IMR-90 (cell line): ENCODE measurements around the gene TMEM247. TPM values are rescaled to one million over a fixed set of nuclear protein-coding genes. Genes with fewer than 3 reads are reported as not detected.
A peak's percentile ranks its signal among the peaks of the same experiment; 100 is the strongest.

Experiments
- ATAC-seq: fragments of 200-7000 bp; cut with Tn5 transposase; 2 replicates; pipeline ENCODE4 v1.9.1; 2020; ENCODE audit warnings: low read depth, mild to moderate bottlenecking, moderate library complexity
- BruUV-seq: library from RNA; stranded (reverse); fragments of 400-500 nt; replicated peaks from 2 replicates; lab custom pipeline; 2021; lab: Mats Ljungman, UMichigan
- CTCF ChIA-PET: fragments of 300-600 bp; formaldehyde crosslinking; extraction: SDS; loops from one replicate; lab custom pipeline; 2021; ENCODE audit warnings: antibody characterized with exemption; lab: Yijun Ruan, JAX
- POLR2A ChIA-PET: fragments of 300-600 bp; sonication (Branson Sonifier 250); formaldehyde crosslinking; loops from one replicate; lab custom pipeline; 2022; ENCODE audit warnings: antibody characterized with exemption; ENCODE audit not compliant: unreplicated experiment; lab: Charles Lee
- DNase-seq: peaks from one replicate; pipeline ENCODE4 v3.0.0; 2013
- H2AFZ ChIP-seq: replicated peaks from 2 replicates; pipeline ENCODE3; 2013; ENCODE audit warnings: low read length, mild to moderate bottlenecking; ENCODE audit not compliant: poor library complexity
- H2AK5ac ChIP-seq: 2 replicates; pipeline ENCODE4 v1.6.1; 2013; ENCODE audit warnings: low read depth, low read length, inconsistent platforms
- H2AK9ac ChIP-seq: replicated peaks from 2 replicates; pipeline ENCODE3; 2013; ENCODE audit warnings: mild to moderate bottlenecking, low read depth, low read length, moderate library complexity; ENCODE audit not compliant: poor library complexity
- H2BK120ac ChIP-seq: 2 replicates; pipeline ENCODE4 v1.6.1; 2013; ENCODE audit warnings: low read depth, low read length, inconsistent platforms
- H2BK15ac ChIP-seq: 3 replicates; pipeline ENCODE4 v1.6.1; 2013; ENCODE audit warnings: low read depth, low read length, inconsistent platforms
- H2BK20ac ChIP-seq: 2 replicates; pipeline ENCODE4 v1.6.1; 2013; ENCODE audit warnings: low read depth, mild to moderate bottlenecking, inconsistent platforms, low read length, moderate library complexity
- H2BK5ac ChIP-seq: 2 replicates; pipeline ENCODE4 v1.6.1; 2013; ENCODE audit warnings: mild to moderate bottlenecking, low read depth, low read length, inconsistent platforms; ENCODE audit not compliant: poor library complexity, severe bottlenecking
- H3K14ac ChIP-seq: replicated peaks from 2 replicates; pipeline ENCODE4 v1.6.1; 2013; ENCODE audit warnings: low read depth, low read length, inconsistent platforms
- H3K18ac ChIP-seq: 2 replicates; pipeline ENCODE4 v1.6.1; 2013; ENCODE audit warnings: low read depth, low read length, control low read depth
- H3K23ac ChIP-seq: 2 replicates; pipeline ENCODE4 v1.6.1; 2013; ENCODE audit warnings: low read depth, low read length, inconsistent platforms
- H3K27ac ChIP-seq: 2 replicates; pipeline ENCODE4 v1.5.1; 2013; ENCODE audit warnings: mild to moderate bottlenecking, control low read depth, low read length; ENCODE audit not compliant: insufficient read depth
- H3K27me3 ChIP-seq: 2 replicates; pipeline ENCODE4 v1.6.1; 2013; ENCODE audit warnings: low read length; ENCODE audit not compliant: control insufficient read depth, insufficient read depth
- H3K36me3 ChIP-seq: 2 replicates; pipeline ENCODE4 v1.6.1; 2013; ENCODE audit warnings: low read length, mixed read lengths; ENCODE audit not compliant: control insufficient read depth, insufficient read depth
- H3K4ac ChIP-seq: 2 replicates; pipeline ENCODE4 v1.6.1; 2013; ENCODE audit warnings: low read depth, low read length, inconsistent platforms
- H3K4me1 ChIP-seq: 2 replicates; pipeline ENCODE4 v1.6.1; 2013; ENCODE audit warnings: low read length, mixed read lengths; ENCODE audit not compliant: control insufficient read depth, insufficient read depth
- H3K4me2 ChIP-seq: 2 replicates; pipeline ENCODE4 v1.6.1; 2013; ENCODE audit warnings: low read depth, mild to moderate bottlenecking, control low read depth, low read length, moderate library complexity
- H3K4me3 ChIP-seq: 2 replicates; pipeline ENCODE4 v1.5.1; 2013; ENCODE audit warnings: low read depth, mild to moderate bottlenecking, control low read depth, low read length, moderate library complexity; ENCODE audit not compliant: insufficient read depth
- H3K56ac ChIP-seq: 2 replicates; pipeline ENCODE4 v1.6.1; 2013; ENCODE audit warnings: low read length, inconsistent platforms; ENCODE audit not compliant: insufficient read depth; ENCODE audit errors: extremely low read depth
- H3K79me1 ChIP-seq, 2 experiments: 2 replicates each; pipeline ENCODE4 v1.6.1; 2013; ENCODE audit warnings: low read length in 2 of 2, inconsistent platforms in 1 of 2, low read depth in 1 of 2
- H3K9ac ChIP-seq: 2 replicates; pipeline ENCODE4 v1.6.1; 2013; ENCODE audit warnings: low read depth, low read length, control low read depth
- H3K9me1 ChIP-seq: 2 replicates; pipeline ENCODE4 v1.6.1; 2013; ENCODE audit warnings: low read length, inconsistent platforms; ENCODE audit not compliant: insufficient read depth
- H3K9me3 ChIP-seq: 2 replicates; pipeline ENCODE4 v1.6.1; 2013; ENCODE audit warnings: low read length; ENCODE audit not compliant: control insufficient read depth, insufficient read depth
- H4K20me1 ChIP-seq: 2 replicates; pipeline ENCODE4 v1.6.1; 2013; ENCODE audit warnings: low read length, inconsistent platforms; ENCODE audit not compliant: insufficient read depth
- H4K5ac ChIP-seq: 2 replicates; pipeline ENCODE4 v1.6.1; 2013; ENCODE audit warnings: mild to moderate bottlenecking, low read depth, low read length, control low read depth
- H4K8ac ChIP-seq, 2 experiments: 2 replicates each; pipeline ENCODE4 v1.6.1; 2013; ENCODE audit warnings: low read depth in 2 of 2, low read length in 2 of 2, control low read depth in 1 of 2, inconsistent platforms in 1 of 2
- H4K91ac ChIP-seq: 2 replicates; pipeline ENCODE4 v1.6.1; 2013; ENCODE audit warnings: low read depth, low read length, inconsistent platforms; ENCODE audit not compliant: insufficient read depth
- CEBPB ChIP-seq: IDR thresholded peaks from 2 replicates; pipeline ENCODE4 v1.6.1; 2012; ENCODE audit warnings: low read depth, low read length, improper control_type of control experiment
- CHD1 ChIP-seq: IDR thresholded peaks from 2 replicates; pipeline ENCODE4 v1.6.1; 2012; ENCODE audit warnings: low read depth, low read length, improper control_type of control experiment
- CTCF ChIP-seq: conservative IDR thresholded peaks from 2 replicates; pipeline ENCODE4 v1.5.1; 2012; ENCODE audit warnings: mild to moderate bottlenecking, low read depth, low read length, improper control_type of control experiment
- ELK1 ChIP-seq: fragments of 150-350 bp; IDR thresholded peaks from 2 replicates; pipeline ENCODE4 v1.6.1; 2016; ENCODE audit warnings: low read depth, mild to moderate bottlenecking, low read length, moderate library complexity, borderline replicate concordance
- MXI1 ChIP-seq: IDR thresholded peaks from 2 replicates; pipeline ENCODE4 v1.6.1; 2012; ENCODE audit warnings: low read depth, mild to moderate bottlenecking, low read length, moderate library complexity, borderline replicate concordance
- WGBS, 2 experiments: methylation state at CpG; one replicate each; pipeline versions ENCODE4 v1.1.5 to v1.1.7; 2013; ENCODE audit warnings: missing lambda C conversion rate in 2 of 2; ENCODE audit not compliant: insufficient read length in 1 of 2; ENCODE audit errors: extremely low coverage in 2 of 2; 5-methylcytosine and 5-hydroxymethylcytosine counted together
- dilution Hi-C: fragments of 300-500 bp; cut with HindIII; formaldehyde crosslinking; loops from one replicate; pipeline ENCODE4 v1.14.3; 2018; ENCODE audit warnings: low sequenced_read_pairs; ENCODE audit not compliant: unreplicated experiment
- in situ Hi-C: fragments of 300-500 bp; cut with MboI; formaldehyde crosslinking; loops from 3 replicates; pipeline ENCODE4 v1.14.3; 2019; ENCODE audit warnings: low sequenced_read_pairs, inconsistent platforms, mixed read lengths
- intact Hi-C: fragments of 100-400 bp; cut with micrococcal nuclease; formaldehyde crosslinking; loops from 2 replicates; pipeline ENCODE4 v1.10.0; 2022
- polyA plus RNA-seq, 3 experiments: library from polyadenylated mRNA; depleted of rRNA; stranded (reverse); fragments of >200 nt; gene quantifications; 2 replicates each; pipeline ENCODE4 v1.2.3, GENCODE V29; 2012; ENCODE audit warnings: low replicate concordance in 1 of 3
- total RNA-seq: library from RNA; depleted of rRNA; stranded (reverse); fragments of >200 nt; gene quantifications from 2 replicates; pipeline ENCODE4 v1.2.3, GENCODE V29; 2012

The TMEM247 gene
- total and polyA plus RNA-seq, 2 of the 4 experiments (the other 2 are of a cell fraction), result not detected

- ChIA-PET CTCF (interaction anchor here (0.7 to 1.0 kb wide), 2 partner anchors 18 to 27 kb away, joined by 3 read pairs; no protein-coding TSS in a partner anchor), POLR2A (interaction anchor here (0.5 kb wide), 1 partner anchor 513 kb away, joined by 3 read pairs; no protein-coding TSS in a partner anchor)
- no peaks in the 10 kb centered on the region for H4K20me1 ChIP-seq
- H3K23ac ChIP-seq, result no peak overlapping the region; the same call in 1 of the 2 replicates
- no peaks in the 10 kb centered on the region for H3K9me3 ChIP-seq
- WGBS, 2 experiments, result 70% methylated on average over 2 of the region's 7 CpGs; no CpG with 5 or more reads in 1 of the 2 experiments
- no peak overlapping the region for H4K8ac ChIP-seq
- no peak overlapping the region for H3K9ac ChIP-seq
- H3K27me3 ChIP-seq, result no peaks in the 10 kb centered on the region
- H3K9me1 ChIP-seq, result peaks cover 5% of the 10 kb centered on the region
- H3K27ac ChIP-seq, result no peak overlapping the region
- H4K5ac ChIP-seq, result no peak overlapping the region
- H3K18ac ChIP-seq, result no peak overlapping the region
- TF ChIP-seq ELK1, result no peak
- TF ChIP-seq CHD1, result no peak
- TF ChIP-seq CEBPB, result no peak
- no peak for TF ChIP-seq CTCF
- TF ChIP-seq MXI1, result no peak
- no peak overlapping the region for H3K4me3 ChIP-seq
- H3K79me1 ChIP-seq, result no peaks in the 10 kb centered on the region
- peak overlapping the region; percentile 87 for H3K14ac ChIP-seq
- peak overlapping the region; percentile 64 for H2AFZ ChIP-seq
- no peak overlapping the region for H2BK5ac ChIP-seq
- intact Hi-C loops, result no loop called here
- no peak overlapping the region for H3K56ac ChIP-seq
- H4K91ac ChIP-seq, result no peak overlapping the region
- no peaks in the 10 kb centered on the region for H3K4me1 ChIP-seq
- peak overlapping the region; percentile 85 for H2AK9ac ChIP-seq
- H3K36me3 ChIP-seq, result no peaks in the 10 kb centered on the region
- ATAC-seq (no peak), DNase-seq (no peak)
- BruUV-seq, result no TSS peak
- H2BK15ac ChIP-seq, result peak overlapping the region; percentile 91; the same call in 2 of the 3 replicates
- dilution Hi-C loops, result no loop called here
- H2AK5ac ChIP-seq, result peak overlapping the region; percentile 61; the same call in 1 of the 2 replicates
- H2BK120ac ChIP-seq, result no peak overlapping the region; the same call in 1 of the 2 replicates
- no peak overlapping the region; the same call in 1 of the 2 replicates for H2BK20ac ChIP-seq
- peak overlapping the region; percentile 27; the same call in 1 of the 2 replicates for H3K4ac ChIP-seq
- H3K4me2 ChIP-seq, result no peak overlapping the region
- in situ Hi-C loops, result no loop called here
Measured at GRCh38 chr2:46470114-46470628, 9.2 kb upstream of the TMEM247 start.
